WTC11 (cell line): ENCODE results near the gene ARHGEF38.

Experiments used
- ATF6 ChIP-seq: sonication (generic); formaldehyde crosslinking; IDR thresholded peaks from 2 replicates; pipeline ENCODE4 v1.8.1; 2023; ENCODE audit warnings: mild to moderate bottlenecking, missing genetic modification reagents
- FOXP1 ChIP-seq: sonication (generic); formaldehyde crosslinking; IDR thresholded peaks from 2 replicates; pipeline ENCODE4 v1.8.0; 2022; ENCODE audit warnings: missing genetic modification reagents, mild to moderate bottlenecking, moderate library complexity, borderline replicate concordance
- FOXP4 ChIP-seq: sonication (generic); formaldehyde crosslinking; IDR thresholded peaks from 2 replicates; pipeline ENCODE4 v1.8.0; 2022; ENCODE audit warnings: mild to moderate bottlenecking, missing genetic modification reagents
- HMGA2 ChIP-seq: fragments of 250-450 bp; sonication (Bioruptor Pico); IDR thresholded peaks from 2 replicates; pipeline ENCODE4 v1.4.0; 2021; ENCODE audit warnings: mild to moderate bottlenecking, moderate library complexity
- JUN ChIP-seq: sonication (generic); formaldehyde crosslinking; IDR thresholded peaks from 2 replicates; pipeline ENCODE4 v1.8.0; 2023; ENCODE audit warnings: mild to moderate bottlenecking, missing genetic modification reagents
- MLX ChIP-seq: sonication (generic); formaldehyde crosslinking; IDR thresholded peaks from 2 replicates; pipeline ENCODE4 v1.8.1; 2023; ENCODE audit warnings: mild to moderate bottlenecking, missing genetic modification reagents, moderate library complexity
- NFYB ChIP-seq: sonication (generic); formaldehyde crosslinking; conservative IDR thresholded peaks from 2 replicates; pipeline ENCODE4 v1.8.0; 2022; ENCODE audit warnings: low read depth, missing genetic modification reagents
- NR1H2 ChIP-seq: sonication (generic); formaldehyde crosslinking; IDR thresholded peaks from 2 replicates; pipeline ENCODE4 v1.9.0; 2021; ENCODE audit warnings: mild to moderate bottlenecking, moderate library complexity, missing genetic modification reagents
- RORB ChIP-seq: fragments of 250-450 bp; sonication (Bioruptor Pico); IDR thresholded peaks from 2 replicates; pipeline ENCODE4 v1.9.0; 2021; ENCODE audit warnings: mild to moderate bottlenecking
- STAT6 ChIP-seq: sonication (generic); formaldehyde crosslinking; conservative IDR thresholded peaks from 2 replicates; pipeline ENCODE4 v1.8.1; 2023; ENCODE audit warnings: mild to moderate bottlenecking, low read depth, missing genetic modification reagents, moderate library complexity
- TCF7 ChIP-seq: sonication (generic); formaldehyde crosslinking; IDR thresholded peaks from 2 replicates; pipeline ENCODE4 v1.8.0; 2022; ENCODE audit warnings: mild to moderate bottlenecking, low read depth, missing genetic modification reagents, moderate library complexity
- ZNF512 ChIP-seq: sonication (generic); formaldehyde crosslinking; IDR thresholded peaks from 2 replicates; pipeline ENCODE4 v1.8.1; 2022; ENCODE audit warnings: missing genetic modification reagents, borderline replicate concordance
- TF ChIP-seq, protein P1 (sequence below): fragments of 200-600 bp; IDR thresholded peaks from 2 replicates; pipeline ENCODE4 v1.8.0; 2022; ENCODE audit warnings: antibody characterized with exemption
- TF ChIP-seq, protein P2 (sequence below): sonication (generic); formaldehyde crosslinking; IDR thresholded peaks from 2 replicates; pipeline ENCODE4 v1.8.0; 2022; ENCODE audit warnings: mild to moderate bottlenecking, missing genetic modification reagents

DNA sequence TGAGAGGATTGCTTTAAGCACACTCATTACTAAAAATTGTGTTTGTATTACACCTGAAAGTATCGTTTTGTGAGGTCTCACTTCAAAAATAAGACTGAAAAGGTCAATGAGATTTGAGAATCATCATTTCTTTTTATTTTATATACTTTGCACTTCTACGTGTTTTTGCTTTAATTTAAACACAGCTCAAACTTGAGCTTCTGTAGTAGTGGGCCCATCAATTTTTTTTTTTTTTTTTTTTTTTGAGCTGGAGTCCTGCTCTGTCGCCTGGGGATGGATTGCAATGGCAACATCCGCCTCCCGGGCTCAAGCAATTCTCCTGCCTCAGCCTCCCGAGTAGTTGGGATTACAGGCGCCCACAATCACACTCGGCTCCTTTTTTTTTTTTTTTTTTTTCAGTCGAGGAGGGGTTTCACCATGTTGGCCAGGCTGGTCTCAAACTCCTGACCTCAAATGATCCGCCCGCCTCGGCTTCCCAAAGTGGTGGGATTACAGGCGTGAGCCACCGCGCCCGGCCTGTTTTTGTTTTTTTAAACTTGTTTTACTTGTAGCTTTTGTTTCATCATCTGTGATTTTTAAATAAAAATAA, 157.7 kb downstream of the ARHGEF38 start:
- TF ChIP-seq RORB (no peak), FOXP4 (CRISPR knock-in tag) (no peak), ZNF512 (CRISPR knock-in tag) (no peak), MLX (CRISPR knock-in tag) (no peak), STAT6 (no peak), TCF7 (no peak), ATF6 (CRISPR knock-in tag) (no peak), HMGA2 (CRISPR knock-in tag) (no peak), FOXP1 (no peak), NFYB (no peak), JUN (CRISPR knock-in tag) (no peak), NR1H2 (CRISPR knock-in tag) (no peak)
- TF ChIP-seq, protein P1, sequence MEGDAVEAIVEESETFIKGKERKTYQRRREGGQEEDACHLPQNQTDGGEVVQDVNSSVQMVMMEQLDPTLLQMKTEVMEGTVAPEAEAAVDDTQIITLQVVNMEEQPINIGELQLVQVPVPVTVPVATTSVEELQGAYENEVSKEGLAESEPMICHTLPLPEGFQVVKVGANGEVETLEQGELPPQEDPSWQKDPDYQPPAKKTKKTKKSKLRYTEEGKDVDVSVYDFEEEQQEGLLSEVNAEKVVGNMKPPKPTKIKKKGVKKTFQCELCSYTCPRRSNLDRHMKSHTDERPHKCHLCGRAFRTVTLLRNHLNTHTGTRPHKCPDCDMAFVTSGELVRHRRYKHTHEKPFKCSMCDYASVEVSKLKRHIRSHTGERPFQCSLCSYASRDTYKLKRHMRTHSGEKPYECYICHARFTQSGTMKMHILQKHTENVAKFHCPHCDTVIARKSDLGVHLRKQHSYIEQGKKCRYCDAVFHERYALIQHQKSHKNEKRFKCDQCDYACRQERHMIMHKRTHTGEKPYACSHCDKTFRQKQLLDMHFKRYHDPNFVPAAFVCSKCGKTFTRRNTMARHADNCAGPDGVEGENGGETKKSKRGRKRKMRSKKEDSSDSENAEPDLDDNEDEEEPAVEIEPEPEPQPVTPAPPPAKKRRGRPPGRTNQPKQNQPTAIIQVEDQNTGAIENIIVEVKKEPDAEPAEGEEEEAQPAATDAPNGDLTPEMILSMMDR: no peak
- TF ChIP-seq, protein P2, sequence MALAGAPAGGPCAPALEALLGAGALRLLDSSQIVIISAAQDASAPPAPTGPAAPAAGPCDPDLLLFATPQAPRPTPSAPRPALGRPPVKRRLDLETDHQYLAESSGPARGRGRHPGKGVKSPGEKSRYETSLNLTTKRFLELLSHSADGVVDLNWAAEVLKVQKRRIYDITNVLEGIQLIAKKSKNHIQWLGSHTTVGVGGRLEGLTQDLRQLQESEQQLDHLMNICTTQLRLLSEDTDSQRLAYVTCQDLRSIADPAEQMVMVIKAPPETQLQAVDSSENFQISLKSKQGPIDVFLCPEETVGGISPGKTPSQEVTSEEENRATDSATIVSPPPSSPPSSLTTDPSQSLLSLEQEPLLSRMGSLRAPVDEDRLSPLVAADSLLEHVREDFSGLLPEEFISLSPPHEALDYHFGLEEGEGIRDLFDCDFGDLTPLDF (CRISPR knock-in tag): no peak
